K562 (cell line): Measurements from ENCODE around the gene STMP1. TPM values are rescaled to one million over a fixed set of nuclear protein-coding genes. Genes with fewer than 3 reads are reported as not detected.

Experiments
- ELF2 ChIP-seq: fragments of 250-450 bp; sonication (Bioruptor Pico); IDR thresholded peaks from 2 replicates; pipeline ENCODE4 v1.5.0; 2021; ENCODE audit warnings: mild to moderate bottlenecking
- FOXM1 ChIP-seq, 2 experiments: fragments of 450-650 bp in 1 of 2; sonication (generic) in 1 of 2; formaldehyde crosslinking in 1 of 2; IDR thresholded peaks; 2 replicates each; pipeline versions ENCODE4 v1.6.1 to v1.9.0; 2017 to 2022; ENCODE audit warnings: low read depth in 2 of 2, mild to moderate bottlenecking in 2 of 2, missing genetic modification reagents in 1 of 2, moderate library complexity in 1 of 2
- HIVEP1 ChIP-seq: fragments of 250-450 bp; sonication (Bioruptor Pico); IDR thresholded peaks from 2 replicates; pipeline ENCODE4 v1.4.0; 2020; ENCODE audit warnings: mild to moderate bottlenecking
- HNRNPL ChIP-seq: fragments of 200-400 bp; formaldehyde crosslinking; IDR thresholded peaks from 2 replicates; pipeline ENCODE4 v1.6.1; 2017; ENCODE audit warnings: low read depth, mild to moderate bottlenecking, low read length
- MTA2 ChIP-seq: fragments of 450-650 bp; IDR thresholded peaks from 2 replicates; pipeline ENCODE4 v1.6.1; 2016; ENCODE audit warnings: low read depth
- NBN ChIP-seq: fragments of 450-650 bp; IDR thresholded peaks from 2 replicates; pipeline ENCODE4 v1.6.1; 2016; ENCODE audit warnings: low read depth, mild to moderate bottlenecking
- NEUROD1 ChIP-seq: fragments of 150-350 bp; IDR thresholded peaks from 2 replicates; pipeline ENCODE4 v1.6.1; 2014; ENCODE audit warnings: borderline replicate concordance, low read length, low read depth; ENCODE audit not compliant: partially characterized antibody
- NUFIP1 ChIP-seq: fragments of 450-650 bp; IDR thresholded peaks from 2 replicates; pipeline ENCODE4 v1.6.1; 2018; ENCODE audit not compliant: partially characterized antibody
- RAD51 ChIP-seq: fragments of 450-650 bp; IDR thresholded peaks from 2 replicates; pipeline ENCODE4 v1.7.1; 2016; ENCODE audit warnings: low read depth, mild to moderate bottlenecking, borderline replicate concordance
- SMC3 ChIP-seq: conservative IDR thresholded peaks from 2 replicates; pipeline ENCODE4 v1.6.1; 2011; ENCODE audit warnings: low read depth, low read length, improper control_type of control experiment; ENCODE audit not compliant: insufficient read depth
- SP2 ChIP-seq: IDR thresholded peaks from 2 replicates; pipeline ENCODE4 v1.6.1; 2011; ENCODE audit warnings: mild to moderate bottlenecking, low read depth, low read length, moderate library complexity; ENCODE audit not compliant: poor library complexity, severe bottlenecking; ENCODE audit errors: extremely low read depth
- WHSC1 ChIP-seq: IDR thresholded peaks from one replicate; pipeline ENCODE4 v1.6.1; 2012; ENCODE audit warnings: low read length, control low read depth, inconsistent platforms
- ZC3H11A ChIP-seq: IDR thresholded peaks from 2 replicates; pipeline ENCODE4 v1.6.1; 2012; ENCODE audit warnings: low read depth, low read length, improper control_type of control experiment
- ZNF764 ChIP-seq: fragments of 250-450 bp; sonication (Bioruptor Pico); IDR thresholded peaks from 2 replicates; pipeline ENCODE4 v1.4.0; 2020; ENCODE audit warnings: low read depth, mild to moderate bottlenecking, moderate library complexity
- ZNF79 ChIP-seq: fragments of 250-450 bp; sonication (Bioruptor Pico); IDR thresholded peaks from 2 replicates; pipeline ENCODE4 v1.4.0; 2020; ENCODE audit warnings: low read depth, mild to moderate bottlenecking, moderate library complexity
- polyA plus RNA-seq, 8 experiments: library from polyadenylated mRNA; depleted of rRNA in 4 of 8; stranded (reverse) in 5 of 8; unstranded in 3 of 8; fragments of >200 nt; fragmentation: Nextera tagmentation in 2 of 8; fragmentation: Illumina TruSeq in 1 of 8; extraction: Ambion mirVana in 2 of 8; extraction: Trizol in 1 of 8; gene quantifications; 2 replicates each; pipeline versions ENCODE4 v1.2.1 to v1.2.3, GENCODE V29; 2011 to 2014; ENCODE audit warnings: inconsistent platforms in 1 of 8, missing spikeins in 1 of 8
- total RNA-seq, 7 experiments: library from RNA; depleted of rRNA in 6 of 7; stranded (reverse); fragments of >200 nt in 6 of 7; fragmentation: Illumina TruSeq in 2 of 7; extraction: Trizol in 2 of 7; gene quantifications; 2 replicates each; pipeline versions ENCODE4 v1.2.1 to v1.2.3, GENCODE V29; 2011 to 2021; ENCODE audit warnings: low replicate concordance in 1 of 7
- TF ChIP-seq, protein P1 (sequence below), 2 experiments: fragments of 250-450 bp in 1 of 2; fragments of 450-650 bp in 1 of 2; sonication (Bioruptor Pico) in 1 of 2; IDR thresholded peaks; 2 replicates each; pipeline versions ENCODE4 v1.6.1 to v1.8.0; 2016 to 2021; ENCODE audit warnings: mild to moderate bottlenecking in 2 of 2, moderate library complexity in 2 of 2, missing compliant biosample characterization in 1 of 2, missing genetic modification characterization in 1 of 2
- TF ChIP-seq, protein P2 (sequence below): fragments of 250-450 bp; sonication (Bioruptor Pico); IDR thresholded peaks from 2 replicates; pipeline ENCODE4 v1.8.0; 2022; ENCODE audit warnings: moderate library complexity, mild to moderate bottlenecking, inconsistent platforms
- TF ChIP-seq, protein P3 (sequence below), 2 experiments: fragments of 450-650 bp in 1 of 2; sonication (generic) in 1 of 2; formaldehyde crosslinking in 1 of 2; IDR thresholded peaks; 2 replicates each; pipeline versions ENCODE4 v1.7.1 to v1.9.0; 2016 to 2022; ENCODE audit warnings: inconsistent platforms in 1 of 2, mild to moderate bottlenecking in 1 of 2, missing genetic modification reagents in 1 of 2

The STMP1 gene
- total and polyA plus RNA-seq, 9 of the 15 experiments (the other 6 are each of a cell fraction or from before 2014, with no cell fraction given), result 10.6 to 249 (median 56.8) TPM

DNA sequence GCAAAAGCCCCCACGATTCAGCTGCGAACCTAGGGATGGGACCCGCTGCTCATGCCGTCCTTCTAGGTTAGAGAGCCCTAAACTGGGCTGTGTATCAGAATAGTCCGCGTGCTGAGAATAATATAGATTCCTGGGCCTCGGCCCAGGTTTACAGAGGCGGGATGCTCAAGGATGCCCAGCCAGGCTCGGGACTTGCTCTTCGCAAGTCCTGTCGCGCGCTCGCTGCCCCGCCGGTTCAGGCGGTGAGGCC is 266 bp upstream of the STMP1 start (continued):
- TF ChIP-seq NBN, result no peak; the same call in 1 of the 2 replicates
- TF ChIP-seq ZNF764 (CRISPR knock-in tag), result no peak
- TF ChIP-seq, protein P1, sequence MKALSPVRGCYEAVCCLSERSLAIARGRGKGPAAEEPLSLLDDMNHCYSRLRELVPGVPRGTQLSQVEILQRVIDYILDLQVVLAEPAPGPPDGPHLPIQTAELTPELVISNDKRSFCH (CRISPR knock-in tag; IDR thresholded peaks at IDR 0.05), result no peak
- TF ChIP-seq, protein P1 (tag; IDR thresholded peaks at IDR 0.05), result peak; percentile 68
- TF ChIP-seq, protein P2, sequence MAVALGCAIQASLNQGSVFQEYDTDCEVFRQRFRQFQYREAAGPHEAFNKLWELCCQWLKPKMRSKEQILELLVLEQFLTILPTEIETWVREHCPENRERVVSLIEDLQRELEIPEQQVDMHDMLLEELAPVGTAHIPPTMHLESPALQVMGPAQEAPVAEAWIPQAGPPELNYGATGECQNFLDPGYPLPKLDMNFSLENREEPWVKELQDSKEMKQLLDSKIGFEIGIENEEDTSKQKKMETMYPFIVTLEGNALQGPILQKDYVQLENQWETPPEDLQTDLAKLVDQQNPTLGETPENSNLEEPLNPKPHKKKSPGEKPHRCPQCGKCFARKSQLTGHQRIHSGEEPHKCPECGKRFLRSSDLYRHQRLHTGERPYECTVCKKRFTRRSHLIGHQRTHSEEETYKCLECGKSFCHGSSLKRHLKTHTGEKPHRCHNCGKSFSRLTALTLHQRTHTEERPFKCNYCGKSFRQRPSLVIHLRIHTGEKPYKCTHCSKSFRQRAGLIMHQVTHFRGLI (CRISPR knock-in tag), result no peak
- 0 out of 2 replicates have a peak, but pooled peaks have one; percentile 46 for TF ChIP-seq FOXM1 (IDR thresholded peaks at IDR 0.05; ENCODE audit: low read depth)
- TF ChIP-seq FOXM1 (CRISPR knock-in tag; IDR thresholded peaks at IDR 0.05; ENCODE audit: low read depth), result no peak; the same call in 1 of the 2 replicates
- TF ChIP-seq NUFIP1, result peak; percentile 64
- TF ChIP-seq ZC3H11A, result no peak
- no peak for TF ChIP-seq SP2
- TF ChIP-seq, protein P3, sequence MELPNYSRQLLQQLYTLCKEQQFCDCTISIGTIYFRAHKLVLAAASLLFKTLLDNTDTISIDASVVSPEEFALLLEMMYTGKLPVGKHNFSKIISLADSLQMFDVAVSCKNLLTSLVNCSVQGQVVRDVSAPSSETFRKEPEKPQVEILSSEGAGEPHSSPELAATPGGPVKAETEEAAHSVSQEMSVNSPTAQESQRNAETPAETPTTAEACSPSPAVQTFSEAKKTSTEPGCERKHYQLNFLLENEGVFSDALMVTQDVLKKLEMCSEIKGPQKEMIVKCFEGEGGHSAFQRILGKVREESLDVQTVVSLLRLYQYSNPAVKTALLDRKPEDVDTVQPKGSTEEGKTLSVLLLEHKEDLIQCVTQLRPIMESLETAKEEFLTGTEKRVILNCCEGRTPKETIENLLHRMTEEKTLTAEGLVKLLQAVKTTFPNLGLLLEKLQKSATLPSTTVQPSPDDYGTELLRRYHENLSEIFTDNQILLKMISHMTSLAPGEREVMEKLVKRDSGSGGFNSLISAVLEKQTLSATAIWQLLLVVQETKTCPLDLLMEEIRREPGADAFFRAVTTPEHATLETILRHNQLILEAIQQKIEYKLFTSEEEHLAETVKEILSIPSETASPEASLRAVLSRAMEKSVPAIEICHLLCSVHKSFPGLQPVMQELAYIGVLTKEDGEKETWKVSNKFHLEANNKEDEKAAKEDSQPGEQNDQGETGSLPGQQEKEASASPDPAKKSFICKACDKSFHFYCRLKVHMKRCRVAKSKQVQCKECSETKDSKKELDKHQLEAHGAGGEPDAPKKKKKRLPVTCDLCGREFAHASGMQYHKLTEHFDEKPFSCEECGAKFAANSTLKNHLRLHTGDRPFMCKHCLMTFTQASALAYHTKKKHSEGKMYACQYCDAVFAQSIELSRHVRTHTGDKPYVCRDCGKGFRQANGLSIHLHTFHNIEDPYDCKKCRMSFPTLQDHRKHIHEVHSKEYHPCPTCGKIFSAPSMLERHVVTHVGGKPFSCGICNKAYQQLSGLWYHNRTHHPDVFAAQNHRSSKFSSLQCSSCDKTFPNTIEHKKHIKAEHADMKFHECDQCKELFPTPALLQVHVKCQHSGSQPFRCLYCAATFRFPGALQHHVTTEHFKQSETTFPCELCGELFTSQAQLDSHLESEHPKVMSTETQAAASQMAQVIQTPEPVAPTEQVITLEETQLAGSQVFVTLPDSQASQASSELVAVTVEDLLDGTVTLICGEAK (IDR thresholded peaks at IDR 0.05), result no peak
- TF ChIP-seq, protein P3 (CRISPR knock-in tag; IDR thresholded peaks at IDR 0.05), result 0 out of 2 replicates have a peak, but pooled peaks have one; percentile 5
- no peak for TF ChIP-seq WHSC1
- TF ChIP-seq HIVEP1, result no peak
- no peak for TF ChIP-seq ZNF79 (CRISPR knock-in tag)
- TF ChIP-seq MTA2, result no peak
- no peak for TF ChIP-seq NEUROD1
- no peak for TF ChIP-seq ELF2 (CRISPR knock-in tag)
- TF ChIP-seq HNRNPL, result no peak
- TF ChIP-seq RAD51, result no peak
- no peak for TF ChIP-seq SMC3
